Measurements from ENCODE around the gene PROX1.

Gene PROX1

DNA sequence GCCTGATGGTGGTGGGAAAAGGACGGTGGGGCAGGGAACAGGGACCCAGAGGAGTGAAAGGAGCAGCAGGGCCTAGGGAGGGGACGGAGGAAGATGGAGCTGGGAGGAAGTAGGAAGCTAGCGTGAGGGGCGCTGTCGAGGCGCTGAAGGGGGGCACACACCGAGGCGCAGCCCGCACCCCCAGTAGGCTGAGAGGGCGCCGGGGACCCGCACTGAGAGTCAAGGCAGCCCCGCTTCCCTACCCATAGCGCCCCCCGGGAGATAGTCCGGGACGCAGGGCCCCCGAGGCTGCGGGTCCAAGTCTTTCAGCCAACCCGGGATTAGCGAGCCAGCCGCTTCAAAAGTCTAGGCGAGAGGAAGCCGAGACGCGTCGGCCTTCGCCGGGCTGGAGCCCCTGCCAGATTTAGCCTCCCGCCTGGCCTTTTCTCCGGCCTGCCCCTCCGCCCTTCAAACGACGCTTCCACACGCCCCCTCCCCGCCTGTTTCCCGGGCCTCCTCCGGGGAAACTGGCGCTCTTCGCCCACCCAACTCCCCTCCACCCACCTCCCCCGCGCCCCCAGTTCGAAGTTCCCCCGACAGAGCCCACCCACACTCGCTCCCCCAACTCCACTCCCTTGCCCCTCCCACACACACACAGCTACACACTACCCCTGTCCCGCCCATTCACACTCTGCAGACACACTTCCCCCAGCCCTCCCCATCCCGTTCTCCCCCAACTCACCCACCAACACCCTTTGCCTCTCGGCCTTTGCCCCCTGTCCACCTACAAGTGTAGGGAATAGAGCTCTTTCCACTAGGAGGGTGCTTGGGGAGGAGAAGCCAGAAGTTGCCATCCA is 7.8 kb upstream of the PROX1 start:
- no peak for DNase-seq (ENCODE audit: low read depth)

DNA sequence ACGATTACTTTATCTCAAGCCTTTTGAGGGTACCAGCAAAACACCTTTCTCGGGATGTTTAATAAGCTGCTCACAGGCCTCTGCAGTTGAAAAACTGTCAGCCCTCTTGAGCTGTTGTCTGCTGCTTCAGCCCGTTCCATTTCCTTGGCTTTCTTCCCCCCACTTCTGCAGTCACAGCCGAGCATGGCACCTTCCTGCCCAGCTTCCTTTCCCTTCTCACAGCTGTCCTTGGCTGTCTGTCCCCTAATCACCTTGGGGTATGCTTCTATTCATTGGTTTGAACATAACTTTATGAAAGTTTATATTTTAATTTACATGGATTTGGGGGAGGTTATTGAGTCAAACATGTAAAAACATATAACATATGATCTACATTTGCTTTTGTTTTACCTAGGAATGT is 6.9 kb upstream of the PROX1 start:
- no peak for DNase-seq (ENCODE audit: low read depth)

DNA sequence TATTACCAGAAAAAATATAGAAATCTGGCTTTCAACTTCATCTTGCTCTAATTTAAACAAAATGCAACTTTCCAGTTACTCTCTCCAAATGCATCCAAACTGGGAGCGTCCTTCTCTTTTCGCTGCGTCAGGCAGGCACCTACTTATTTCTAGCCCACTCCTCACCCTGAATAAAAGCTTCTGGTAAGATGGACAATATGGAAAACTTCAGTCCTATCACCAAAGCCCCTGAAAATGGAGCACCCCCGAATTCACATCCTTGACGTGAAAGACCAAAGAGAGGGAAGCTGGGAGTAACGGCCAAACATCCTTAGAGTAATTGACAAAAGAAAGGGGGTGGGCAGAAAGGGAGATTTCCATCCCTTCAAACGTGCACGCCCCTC is 5.5 kb upstream of the PROX1 start:
- DNase-seq (ENCODE audit: low read depth) = no peak

DNA sequence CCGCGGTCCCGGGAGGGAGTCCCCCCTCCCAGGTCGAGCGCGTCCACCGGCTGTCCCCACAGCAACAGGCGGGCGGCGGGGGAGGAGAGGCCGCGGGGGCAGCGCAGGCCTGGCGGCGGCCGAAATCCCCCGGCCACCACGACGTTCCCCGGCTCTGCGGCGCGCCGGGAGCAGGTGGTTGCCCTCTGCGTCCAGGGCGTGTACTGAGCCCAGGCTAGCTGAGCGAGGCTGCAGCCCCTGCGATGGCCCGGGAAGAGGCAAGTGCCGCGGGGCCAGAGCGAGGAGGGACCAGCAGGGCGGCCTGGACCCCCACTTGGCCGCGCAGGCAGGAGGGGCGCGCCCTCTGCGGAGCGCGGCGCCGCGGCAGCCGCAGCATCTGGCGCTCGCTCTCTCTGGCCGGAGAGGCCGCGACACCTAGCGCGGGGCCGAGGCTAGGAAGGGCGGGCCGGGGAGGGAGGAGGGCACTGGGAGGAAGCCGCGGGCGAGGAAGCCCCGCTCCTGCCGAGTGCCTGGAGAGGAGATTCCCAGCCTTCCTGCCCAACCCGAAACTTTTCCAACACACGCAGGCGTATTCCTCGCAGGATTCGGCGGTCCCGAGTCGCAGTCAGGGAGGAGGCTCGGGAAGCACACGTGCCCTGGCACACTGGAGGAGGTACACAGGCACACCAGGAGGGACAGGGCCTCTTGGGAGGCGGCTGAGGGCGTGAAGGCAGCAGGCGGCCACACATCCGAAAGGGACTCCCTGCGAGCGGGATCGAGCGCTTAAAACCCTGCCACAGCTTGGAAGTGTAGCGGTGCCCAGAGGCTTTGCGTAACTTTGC is 4.9 kb upstream of the PROX1 start:
- DNase-seq (ENCODE audit: low read depth) = no peak

DNA sequence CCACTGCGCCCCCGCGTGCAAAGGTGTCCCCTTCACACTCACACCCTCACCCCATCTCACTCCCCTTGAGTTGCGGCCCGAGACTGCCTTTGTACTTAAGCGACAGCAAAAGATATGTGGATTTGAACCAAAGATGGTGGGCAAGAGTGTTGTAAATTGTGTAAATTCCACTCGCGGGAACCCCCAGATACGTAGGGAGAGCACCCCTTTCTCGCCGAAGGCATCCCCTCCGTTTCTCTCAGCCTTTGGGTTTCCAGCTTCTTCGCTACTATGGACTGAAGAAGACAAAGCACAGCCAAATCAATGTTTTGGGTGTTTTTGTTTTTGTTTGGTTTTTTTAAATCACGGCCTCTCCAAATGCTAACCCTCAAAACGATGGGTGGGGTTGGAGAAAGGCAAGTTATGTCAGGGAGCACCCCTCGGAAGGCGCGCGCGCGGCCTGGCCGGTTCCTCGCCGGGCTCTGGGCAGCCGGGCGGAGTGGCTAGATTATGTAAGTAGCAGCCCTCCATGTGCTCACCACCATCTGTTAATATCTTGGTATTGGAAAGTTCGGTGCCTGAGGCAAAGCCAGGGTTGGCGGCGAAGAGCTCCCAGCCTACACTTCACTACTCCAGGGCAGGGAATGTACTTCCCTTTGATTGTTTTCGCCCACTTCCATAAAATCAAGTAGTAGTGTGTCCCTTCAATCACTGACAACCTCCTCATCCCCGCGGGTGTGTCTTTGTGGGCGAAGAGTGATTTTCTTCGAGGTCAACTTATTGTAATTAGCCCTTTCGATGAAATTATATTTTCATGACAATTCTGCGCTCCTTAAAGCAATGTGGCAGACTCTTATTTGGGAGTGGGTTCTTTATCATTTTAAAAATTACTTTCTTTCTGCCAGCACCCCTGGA is 4.0 kb upstream of the PROX1 start:
- no peak for DNase-seq (ENCODE audit: low read depth)

DNA sequence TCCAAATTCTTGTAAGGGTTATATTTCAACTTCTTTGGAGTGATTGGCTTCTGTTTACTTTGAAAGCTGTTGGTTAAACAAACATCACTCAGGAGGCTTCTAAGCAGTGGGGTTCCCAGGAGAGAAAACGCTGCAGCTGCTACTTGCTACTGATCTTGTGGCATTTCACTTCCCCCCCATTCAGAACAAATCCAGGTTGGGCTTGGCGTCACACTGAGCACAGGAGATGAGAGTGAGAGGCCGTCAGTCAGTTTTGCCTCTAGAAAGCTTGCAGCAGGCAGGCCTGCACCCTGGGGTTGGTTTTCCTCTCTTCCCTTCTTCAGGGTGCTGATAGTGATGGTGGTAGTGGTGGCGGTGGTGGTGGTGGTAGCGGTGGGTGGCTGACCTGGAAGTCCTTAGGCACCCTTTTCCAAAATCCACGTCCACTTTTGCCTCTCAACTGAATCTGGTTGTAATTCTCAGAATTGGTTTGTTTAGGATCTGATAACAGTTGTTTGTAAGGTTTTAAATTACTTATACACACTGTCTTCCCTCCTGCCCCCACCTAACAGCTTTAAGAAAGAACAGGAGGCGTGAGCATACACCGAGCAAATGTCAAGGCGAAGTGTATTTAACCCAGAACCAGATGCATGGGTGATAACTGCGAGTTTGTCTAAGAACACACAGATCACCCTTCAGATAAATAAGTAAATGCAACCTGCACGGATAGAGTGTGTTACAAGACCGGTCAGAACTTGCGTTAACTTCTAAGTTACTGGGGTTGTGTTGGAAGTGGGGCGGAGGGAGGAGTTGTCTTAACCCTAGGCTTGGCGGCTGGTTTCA is 3.2 kb upstream of the PROX1 start:
- no peak for DNase-seq (ENCODE audit: low read depth)

DNA sequence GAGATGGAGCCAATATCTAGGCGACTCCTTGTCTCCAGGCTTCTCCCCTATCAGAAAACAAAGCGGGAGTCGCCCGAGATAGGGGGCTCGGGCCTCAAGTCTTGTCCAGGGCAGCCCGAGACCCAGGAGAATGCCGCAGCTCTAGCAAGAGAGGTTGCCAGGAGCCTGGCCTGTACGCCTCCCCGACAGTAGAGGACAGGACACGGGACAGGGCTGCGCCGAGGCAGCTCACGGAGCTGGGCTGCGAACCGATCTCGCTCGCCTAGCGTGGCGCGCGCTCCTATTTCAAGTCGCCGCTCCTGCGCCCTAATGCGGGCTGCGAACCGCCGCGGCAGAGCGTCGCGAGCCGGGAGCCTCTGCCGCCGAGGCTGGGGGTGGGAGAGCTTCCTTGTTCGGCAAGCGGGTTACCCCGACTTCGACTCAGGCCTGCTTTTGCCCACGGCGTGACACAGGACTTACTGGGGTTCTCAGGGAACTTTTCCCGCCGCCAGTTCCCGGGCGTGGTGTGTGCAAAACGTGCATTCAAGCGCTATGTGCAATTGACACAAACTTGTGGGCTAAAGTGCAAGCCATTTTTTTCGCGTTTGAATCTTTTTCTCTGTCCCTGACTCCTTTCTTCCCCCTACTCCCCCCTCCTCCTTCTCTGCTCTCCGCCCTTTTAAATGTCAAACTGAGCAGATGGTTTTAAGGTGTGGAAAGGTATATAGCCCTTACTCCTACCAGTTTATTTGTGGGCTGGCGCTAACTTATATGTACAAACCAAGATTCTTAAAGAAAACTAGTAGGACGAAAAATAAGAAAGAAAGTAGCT is 2.4 kb upstream of the PROX1 start:
- DNase-seq (ENCODE audit: low read depth) = no peak

DNA sequence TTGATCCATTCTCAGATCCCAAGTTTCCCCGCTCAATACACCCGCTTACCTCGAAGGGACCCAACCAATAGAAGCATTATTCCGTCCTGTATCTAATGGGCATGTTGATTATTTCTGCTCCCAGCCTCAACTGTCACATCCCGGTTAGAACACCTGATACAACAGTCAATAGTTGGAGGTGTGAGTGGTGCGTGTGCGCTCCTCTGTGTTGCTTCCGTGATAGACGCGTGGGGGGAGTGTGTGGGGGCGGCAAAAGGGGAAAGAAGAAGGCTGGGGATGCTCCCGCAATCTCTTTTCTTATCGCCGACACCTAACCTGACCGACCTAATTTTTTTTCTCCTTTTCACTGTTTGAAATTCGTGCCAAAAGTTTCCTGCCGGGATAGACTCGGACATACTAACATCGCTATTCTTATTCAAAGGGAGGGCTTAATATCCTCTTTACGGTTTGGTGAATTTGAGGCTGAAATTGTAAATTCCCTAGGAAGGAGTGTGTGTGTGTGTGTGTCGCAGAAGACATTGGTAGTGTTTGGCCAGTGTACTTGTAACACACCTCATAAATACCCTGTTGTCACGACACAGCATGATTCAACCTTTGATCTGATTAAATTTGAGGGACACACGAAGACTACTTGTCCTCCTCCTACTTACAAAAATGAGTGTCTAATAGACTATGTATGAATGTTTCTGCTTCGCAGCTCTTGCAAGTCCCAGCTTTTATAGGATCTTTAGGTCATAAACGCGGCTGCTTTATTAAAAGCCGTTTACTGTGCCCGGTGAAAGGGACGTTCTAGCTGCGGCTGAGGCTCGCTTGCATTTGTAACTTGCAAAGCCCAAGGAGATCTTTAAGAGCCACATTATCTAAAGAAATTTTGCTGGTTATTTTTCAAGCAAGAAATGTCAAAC is 1.5 kb upstream of the PROX1 start:
- no peak for DNase-seq (ENCODE audit: low read depth)

DNA sequence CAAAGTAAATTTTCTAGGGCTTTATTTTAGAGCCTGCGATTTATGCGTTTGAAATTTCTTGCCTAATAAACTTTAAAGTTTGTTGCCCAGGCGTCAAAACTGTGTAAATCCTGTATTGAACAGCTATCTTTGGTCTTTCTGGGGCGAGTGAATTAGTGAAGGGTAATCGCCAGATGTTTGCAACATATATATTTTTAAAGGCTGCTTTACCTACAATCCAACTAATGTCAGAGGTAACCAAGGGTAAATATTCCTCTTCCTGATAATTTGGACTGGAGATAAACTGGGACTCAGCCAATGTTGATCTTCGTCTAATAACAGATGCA is 885 bp upstream of the PROX1 start:
- no peak for DNase-seq (ENCODE audit: low read depth)

DNA sequence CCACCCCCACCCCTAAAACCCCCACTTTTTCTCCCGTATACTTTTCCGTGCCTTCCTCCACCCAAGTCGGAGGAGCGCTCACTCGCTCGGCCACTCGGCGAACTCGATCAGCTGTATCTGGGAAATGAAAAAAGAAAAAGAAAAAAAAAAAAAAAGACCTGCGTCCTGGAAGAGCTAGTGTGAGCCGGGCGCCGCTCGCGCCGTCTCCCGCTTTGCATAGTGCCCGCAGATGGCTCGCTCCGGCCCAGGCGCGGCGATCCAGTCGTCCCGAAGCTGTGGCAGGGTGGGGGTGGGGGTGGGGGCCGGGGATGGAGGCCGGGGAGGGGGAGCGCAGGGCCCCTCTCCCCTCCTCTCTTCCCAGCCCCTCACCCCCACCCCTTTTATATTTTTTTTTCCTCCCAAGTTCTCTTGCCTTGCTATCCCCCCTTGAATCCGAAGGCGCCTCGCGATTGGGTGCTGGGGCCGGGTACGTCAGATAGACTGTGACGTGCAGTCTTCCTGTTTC is 299 bp upstream of the PROX1 start:
- DNase-seq (ENCODE audit: low read depth) = peak; percentile 3

DNA sequence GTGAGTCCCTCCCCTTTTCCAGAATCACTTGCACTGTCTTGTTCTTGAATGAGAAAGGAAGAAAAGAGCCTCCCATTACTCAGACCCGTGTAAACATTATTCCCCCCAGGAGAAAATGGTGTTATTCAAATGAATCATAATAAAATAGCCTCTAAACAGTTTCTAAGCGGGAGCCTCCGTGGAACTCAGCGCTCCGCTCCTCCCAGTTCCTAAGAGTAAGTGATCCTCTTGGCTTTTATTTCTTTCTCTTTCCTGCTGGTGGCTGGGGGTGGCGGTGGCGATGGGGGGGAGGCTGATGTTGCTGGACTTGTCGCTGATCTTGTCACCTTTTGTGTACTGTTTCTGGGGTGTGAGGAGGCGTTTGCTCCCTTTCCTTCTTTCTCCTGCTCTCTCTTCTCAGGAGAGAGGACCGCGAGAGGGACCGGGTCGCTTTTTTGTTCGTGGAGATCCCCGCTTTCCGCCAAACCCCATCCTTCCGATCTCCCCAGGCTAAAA is 781 bp downstream of the PROX1 start:
- peak; percentile 5 for DNase-seq (ENCODE audit: low read depth)

DNA sequence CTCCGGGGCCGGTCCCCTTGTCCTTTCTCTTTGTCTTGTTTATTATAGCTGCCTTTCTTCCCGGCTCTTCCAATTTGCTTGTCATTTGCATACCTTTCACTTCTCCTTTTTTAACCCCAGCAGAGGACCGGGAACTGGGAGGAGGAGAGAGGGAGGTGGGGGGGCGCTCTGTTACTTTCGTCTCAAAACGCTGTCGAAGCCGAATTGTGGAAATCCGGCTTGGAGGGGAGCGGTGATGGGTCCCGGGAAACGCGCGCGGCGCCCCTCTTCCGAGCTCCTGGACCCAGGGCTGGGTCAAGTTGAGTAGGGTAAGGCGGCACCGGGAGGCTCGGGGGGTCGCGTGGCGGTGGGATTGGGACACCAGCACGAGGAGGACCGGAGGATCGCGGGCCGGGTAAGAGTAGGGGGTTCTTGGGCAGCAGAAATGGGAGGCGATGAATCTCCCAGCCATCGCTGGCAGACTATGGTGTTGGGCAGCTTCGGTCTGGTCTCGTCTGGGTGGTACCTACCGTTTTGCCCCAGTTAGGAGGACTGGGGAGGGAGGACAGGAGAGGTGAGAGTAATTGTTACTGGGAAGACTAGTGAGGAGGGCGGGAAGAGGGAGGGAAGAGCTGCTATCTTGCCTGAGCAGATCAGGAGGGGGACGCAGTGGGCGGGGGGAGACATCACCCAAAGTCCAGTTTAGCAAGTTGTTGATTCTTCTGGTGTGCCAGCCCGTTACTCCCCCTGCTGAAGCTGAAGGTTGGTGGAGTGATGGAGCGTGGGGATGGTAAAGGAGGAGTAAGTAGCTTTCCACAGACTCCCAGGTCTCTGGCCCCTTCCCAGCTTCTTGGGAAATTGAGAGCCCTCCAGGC is 1.5 kb downstream of the PROX1 start:
- DNase-seq (ENCODE audit: low read depth) = no peak

DNA sequence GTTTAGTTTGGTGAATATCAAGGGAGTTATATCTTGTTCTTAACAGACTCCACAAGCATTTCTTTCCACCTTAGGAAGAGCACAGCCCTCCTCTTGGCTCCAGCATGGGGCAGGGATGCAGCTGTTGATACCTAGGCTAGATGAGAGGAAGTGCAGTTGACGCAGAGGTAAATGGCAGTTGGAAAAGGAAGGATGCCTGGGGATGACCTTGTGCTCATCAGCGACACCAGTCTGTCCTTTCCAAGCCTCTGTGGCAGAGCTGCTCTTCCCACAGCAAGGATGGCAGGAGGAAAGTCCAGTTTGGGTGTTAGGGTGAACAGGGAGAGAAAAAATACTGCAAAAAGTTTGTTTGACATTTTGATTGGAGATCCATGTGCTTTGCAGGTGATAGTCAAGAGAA is 6.2 kb downstream of the PROX1 start:
- no peak for DNase-seq (ENCODE audit: low read depth)

DNA sequence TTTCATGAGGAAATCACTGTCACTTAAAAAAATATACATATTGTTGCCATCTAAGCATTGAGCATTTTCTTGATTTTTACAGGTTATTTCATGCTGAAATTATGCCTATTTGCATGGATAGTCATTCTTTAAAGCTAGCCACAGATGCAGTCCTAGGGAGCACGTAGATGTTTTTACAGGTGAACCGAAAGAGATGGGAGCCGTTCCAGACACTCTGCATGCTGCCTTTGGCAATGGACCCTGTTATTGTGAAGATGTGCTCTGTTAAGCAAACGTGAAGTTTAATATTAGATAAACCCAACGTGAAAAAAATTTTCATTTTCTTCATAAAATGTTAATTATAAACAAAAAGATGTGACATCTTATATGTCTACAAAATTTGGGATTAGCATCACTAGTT is 7.1 kb downstream of the PROX1 start:
- DNase-seq (ENCODE audit: low read depth) = no peak

DNA sequence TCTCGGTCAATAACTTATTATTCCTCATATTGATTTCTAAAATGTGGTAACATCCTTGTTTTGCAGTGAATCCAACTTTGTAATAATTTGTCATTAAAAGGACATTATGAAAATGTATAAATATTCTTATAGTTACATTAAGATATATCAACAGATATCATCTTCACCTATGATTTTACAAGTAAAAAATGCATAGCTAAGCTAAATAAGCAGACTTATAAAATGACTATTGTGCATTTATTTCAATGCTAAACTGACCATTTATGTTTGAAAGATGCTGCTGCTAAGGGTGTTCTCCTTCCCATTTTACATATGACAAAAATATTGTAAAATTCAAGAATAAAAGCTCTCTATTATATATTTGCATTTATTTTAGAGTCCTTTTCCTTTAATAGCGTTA is 7.8 kb downstream of the PROX1 start:
- no peak for DNase-seq (ENCODE audit: low read depth)

DNA sequence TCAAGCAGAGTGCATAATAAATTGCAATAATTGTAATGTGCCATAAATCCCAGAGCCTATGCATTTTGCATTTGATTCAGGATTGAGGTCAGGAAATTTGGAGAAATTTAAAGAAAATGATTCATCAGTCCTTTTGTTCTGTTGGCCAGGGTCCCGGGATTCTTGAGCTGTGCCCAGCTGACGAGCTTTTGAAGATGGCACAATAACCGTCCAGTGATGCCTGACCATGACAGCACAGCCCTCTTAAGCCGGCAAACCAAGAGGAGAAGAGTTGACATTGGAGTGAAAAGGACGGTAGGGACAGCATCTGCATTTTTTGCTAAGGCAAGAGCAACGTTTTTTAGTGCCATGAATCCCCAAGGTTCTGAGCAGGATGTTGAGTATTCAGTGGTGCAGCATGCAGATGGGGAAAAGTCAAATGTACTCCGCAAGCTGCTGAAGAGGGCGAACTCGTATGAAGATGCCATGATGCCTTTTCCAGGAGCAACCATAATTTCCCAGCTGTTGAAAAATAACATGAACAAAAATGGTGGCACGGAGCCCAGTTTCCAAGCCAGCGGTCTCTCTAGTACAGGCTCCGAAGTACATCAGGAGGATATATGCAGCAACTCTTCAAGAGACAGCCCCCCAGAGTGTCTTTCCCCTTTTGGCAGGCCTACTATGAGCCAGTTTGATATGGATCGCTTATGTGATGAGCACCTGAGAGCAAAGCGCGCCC is 8.7 kb downstream of the PROX1 start:
- DNase-seq (ENCODE audit: low read depth) = no peak

DNA sequence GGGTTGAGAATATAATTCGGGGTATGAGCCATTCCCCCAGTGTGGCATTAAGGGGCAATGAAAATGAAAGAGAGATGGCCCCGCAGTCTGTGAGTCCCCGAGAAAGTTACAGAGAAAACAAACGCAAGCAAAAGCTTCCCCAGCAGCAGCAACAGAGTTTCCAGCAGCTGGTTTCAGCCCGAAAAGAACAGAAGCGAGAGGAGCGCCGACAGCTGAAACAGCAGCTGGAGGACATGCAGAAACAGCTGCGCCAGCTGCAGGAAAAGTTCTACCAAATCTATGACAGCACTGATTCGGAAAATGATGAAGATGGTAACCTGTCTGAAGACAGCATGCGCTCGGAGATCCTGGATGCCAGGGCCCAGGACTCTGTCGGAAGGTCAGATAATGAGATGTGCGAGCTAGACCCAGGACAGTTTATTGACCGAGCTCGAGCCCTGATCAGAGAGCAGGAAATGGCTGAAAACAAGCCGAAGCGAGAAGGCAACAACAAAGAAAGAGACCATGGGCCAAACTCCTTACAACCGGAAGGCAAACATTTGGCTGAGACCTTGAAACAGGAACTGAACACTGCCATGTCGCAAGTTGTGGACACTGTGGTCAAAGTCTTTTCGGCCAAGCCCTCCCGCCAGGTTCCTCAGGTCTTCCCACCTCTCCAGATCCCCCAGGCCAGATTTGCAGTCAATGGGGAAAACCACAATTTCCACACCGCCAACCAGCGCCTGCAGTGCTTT is 9.4 kb downstream of the PROX1 start:
- no peak for DNase-seq (ENCODE audit: low read depth)
